Stimulated activated naive CD4-positive, alpha-beta T cell treated with Interleukin-2 at 50 U/mL for 16 hours (primary cell): Measurements from ENCODE around the gene MTMR4.
A peak's percentile ranks its signal among the peaks of the same experiment; 100 is the strongest.
"Not testable (repeated sequence)": the region's sequence is repeated elsewhere in the genome, so short reads cannot be mapped to it uniquely, and the experiment has no call there.

ENCODE experiments used
- DNase-seq: peaks from one replicate; lab custom pipeline; 2025; lab: John Stamatoyannopoulos, UW

MTMR4 gene

GRCh38 chr17:58525239-58525638 lies 10.8 kb upstream of the MTMR4 start:
- no peak for DNase-seq

- DNase-seq, result no peak
Observed at GRCh38 chr17:58521680-58522079, 7.2 kb upstream of the MTMR4 start.

- DNase-seq, result no peak
Observed at GRCh38 chr17:58520843-58521430, 6.5 kb upstream of the MTMR4 start.

- peak; percentile 100 for DNase-seq
Observed at GRCh38 chr17:58517928-58518609, 3.6 kb upstream of the MTMR4 start.

- DNase-seq, result no peak
Observed at GRCh38 chr17:58517378-58517927, 3.0 kb upstream of the MTMR4 start.

- DNase-seq, result no peak
Observed at GRCh38 chr17:58516644-58517377, 2.4 kb upstream of the MTMR4 start.

GRCh38 chr17:58515286-58515685 lies 848 bp upstream of the MTMR4 start:
- DNase-seq, result no peak

- DNase-seq, result no peak
Observed at GRCh38 chr17:58514770-58515157, 326 bp upstream of the MTMR4 start.

GRCh38 chr17:58513267-58513964 lies 1.0 kb downstream of the MTMR4 start:
- no peak for DNase-seq

GRCh38 chr17:58510075-58510474 lies 4.4 kb downstream of the MTMR4 start:
- no peak for DNase-seq

- DNase-seq, result no peak
Observed at GRCh38 chr17:58508341-58509067, 5.9 kb downstream of the MTMR4 start.

- no peak for DNase-seq
Observed at GRCh38 chr17:58507123-58507634, 7.3 kb downstream of the MTMR4 start.

- no peak for DNase-seq
Observed at GRCh38 chr17:58506354-58507080, 7.9 kb downstream of the MTMR4 start.

- DNase-seq, result no peak
Observed at GRCh38 chr17:58504826-58505351, 9.5 kb downstream of the MTMR4 start.

GRCh38 chr17:58503866-58504265 lies 10.6 kb downstream of the MTMR4 start:
- no peak for DNase-seq

- not testable (repeated sequence) for DNase-seq
Observed at GRCh38 chr17:58503134-58503533, 11.3 kb downstream of the MTMR4 start.

GRCh38 chr17:58501451-58501850 lies 13.0 kb downstream of the MTMR4 start:
- no peak for DNase-seq

- no peak for DNase-seq
Observed at GRCh38 chr17:58498177-58498828, 16.1 kb downstream of the MTMR4 start.

GRCh38 chr17:58493506-58493905 lies 20.9 kb downstream of the MTMR4 start:
- no peak for DNase-seq
